Medulla oblongata (tissue), 1 donor: Measurements from ENCODE around the gene CCDC187.

Experiments used
- DNase-seq: peaks from one replicate; pipeline ENCODE4 v3.0.0-alpha.2; 2015; ENCODE audit errors: extremely low spot score

CCDC187 gene

GRCh38 chr9:136297016-136297691 is 6.7 kb downstream of the CCDC187 start:
- DNase-seq: no peak

GRCh38 chr9:136296434-136297015 is 7.4 kb downstream of the CCDC187 start:
- no peak for DNase-seq

GRCh38 chr9:136295542-136296433 is 8.1 kb downstream of the CCDC187 start:
- DNase-seq: no peak

- no peak for DNase-seq
Measured at GRCh38 chr9:136295055-136295454, 8.8 kb downstream of the CCDC187 start.

DNA sequence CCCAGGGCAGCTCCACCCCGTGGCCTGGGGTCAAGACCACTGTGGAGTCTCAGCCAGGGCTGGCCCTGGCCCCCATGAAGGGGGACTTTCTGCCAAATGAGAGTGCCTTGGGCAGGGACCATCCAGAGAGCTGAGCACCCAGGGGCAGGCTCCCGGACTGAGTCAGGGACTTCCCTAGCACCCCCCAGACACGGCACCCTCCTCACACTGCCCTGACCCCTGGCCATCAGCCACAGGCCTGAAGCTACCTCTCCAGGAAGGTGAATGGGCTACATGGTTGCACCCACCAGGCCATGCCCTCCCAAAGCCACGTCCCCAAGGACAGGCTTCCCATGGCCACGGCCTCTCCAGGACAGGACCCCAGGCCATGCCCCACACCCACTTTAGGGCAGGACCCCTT is 9.5 kb downstream of the CCDC187 start:
- no peak for DNase-seq

DNA sequence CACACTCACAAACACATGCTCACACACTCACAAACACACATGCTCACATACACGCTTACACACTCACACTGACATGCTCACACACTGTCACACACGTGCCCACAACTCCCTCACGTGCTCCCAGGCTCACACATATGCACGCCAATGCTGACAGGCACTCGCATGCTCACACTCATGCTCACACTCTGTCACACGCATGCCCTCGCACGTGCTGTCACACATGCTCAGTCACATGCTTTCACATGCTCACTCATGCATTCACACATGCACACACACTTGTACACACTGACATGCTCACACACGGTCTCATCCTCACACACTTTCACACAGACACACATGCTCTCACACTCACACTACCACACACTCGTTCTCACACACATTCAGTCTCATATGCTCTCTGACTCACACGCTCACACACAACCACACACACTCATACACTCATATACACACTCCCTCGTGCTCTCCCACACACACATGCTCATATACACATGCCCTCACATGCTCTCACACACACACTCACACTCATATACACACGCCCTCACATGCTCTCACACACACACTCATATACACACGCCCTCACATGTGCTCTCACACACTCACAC is 10.3 kb downstream of the CCDC187 start:
- no peak for DNase-seq

DNA sequence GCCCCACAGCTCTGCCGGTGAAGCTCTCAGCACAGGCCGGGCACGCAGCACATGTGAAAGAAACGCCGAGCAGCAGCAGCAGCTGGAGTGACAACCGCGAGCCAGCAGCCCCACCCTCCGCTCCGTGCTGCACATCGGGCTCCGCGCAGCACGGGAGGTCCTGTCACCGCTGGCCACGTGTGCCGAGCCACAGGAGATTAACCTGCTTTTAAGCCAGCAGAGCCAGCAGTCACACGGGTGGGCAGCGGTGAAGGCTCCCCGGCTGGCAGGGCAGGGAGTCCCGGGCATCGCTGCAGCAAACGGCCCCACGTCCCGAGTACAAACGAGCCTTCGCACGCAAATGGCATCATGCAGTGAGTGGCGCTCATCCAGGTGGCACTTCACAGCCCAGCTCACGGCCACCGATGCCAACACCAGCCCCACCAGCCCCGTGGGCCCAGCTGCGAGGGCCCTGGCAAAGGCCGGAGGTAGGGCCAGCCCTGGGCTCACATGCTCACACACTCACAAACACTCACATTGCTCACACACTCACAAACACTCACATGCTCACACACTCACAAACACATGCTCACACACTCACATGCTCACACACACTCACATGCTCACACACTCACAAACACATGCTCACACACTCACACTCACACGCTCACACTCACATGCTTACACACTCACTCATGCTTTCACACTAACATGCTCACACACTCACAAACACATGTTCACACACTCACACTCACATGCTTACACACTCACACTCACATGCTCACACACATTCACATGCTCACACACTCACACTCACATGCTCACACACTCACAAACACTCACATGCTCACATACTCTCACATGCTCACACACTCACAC is 11.1 kb downstream of the CCDC187 start:
- no peak for DNase-seq

DNA sequence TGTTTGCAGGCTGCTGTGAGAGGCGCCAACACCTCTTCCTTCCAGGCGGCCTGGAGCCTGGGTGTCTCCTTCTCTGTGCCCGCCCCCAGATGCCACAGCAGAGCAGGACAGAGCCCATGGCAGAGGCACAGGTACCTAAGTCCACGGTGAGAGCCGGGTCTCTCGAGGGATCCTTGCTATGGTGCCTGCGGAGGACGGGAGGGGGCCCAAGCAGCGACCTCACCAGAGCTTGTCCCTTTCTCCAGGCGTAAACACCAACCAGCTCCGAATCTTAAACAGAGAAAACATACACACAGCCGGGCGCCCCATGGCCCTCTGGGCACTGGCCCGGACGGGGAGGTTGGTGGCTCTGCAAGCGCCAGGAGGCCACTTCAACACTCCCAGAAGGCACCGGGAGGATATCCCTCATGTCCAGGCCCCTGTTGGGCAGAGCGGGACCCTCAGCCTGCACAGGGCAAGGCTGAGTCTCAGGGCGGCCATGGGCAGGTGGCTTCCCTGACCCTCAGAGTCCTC is 11.8 kb downstream of the CCDC187 start:
- no peak for DNase-seq

GRCh38 chr9:136291306-136292025 is 12.4 kb downstream of the CCDC187 start:
- no peak for DNase-seq

DNA sequence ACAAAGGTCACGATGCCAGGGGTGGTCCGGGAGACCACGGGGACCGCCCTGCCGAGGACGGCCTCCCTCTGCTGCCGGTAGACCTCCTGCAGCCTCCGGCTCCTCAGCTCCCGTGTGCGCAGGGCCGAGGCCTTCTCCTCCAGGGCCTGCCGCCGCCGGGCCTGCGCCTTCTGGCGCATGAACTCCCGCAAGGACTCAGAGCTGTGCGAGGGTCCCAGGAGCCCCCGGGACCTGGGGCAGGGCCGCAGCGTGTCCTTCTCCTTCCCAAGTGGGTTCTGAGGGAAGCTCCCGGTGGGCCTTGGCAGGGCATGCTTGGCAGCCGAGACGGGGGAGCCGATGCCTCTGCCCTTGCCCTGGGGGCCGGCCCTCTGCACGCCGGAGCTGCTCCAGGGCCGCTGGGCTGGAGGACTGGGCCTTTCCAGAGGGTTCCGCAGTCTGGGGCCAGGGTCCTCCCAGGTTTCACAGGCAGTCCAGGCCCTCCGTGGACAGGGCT is 13.3 kb downstream of the CCDC187 start:
- no peak for DNase-seq

DNA sequence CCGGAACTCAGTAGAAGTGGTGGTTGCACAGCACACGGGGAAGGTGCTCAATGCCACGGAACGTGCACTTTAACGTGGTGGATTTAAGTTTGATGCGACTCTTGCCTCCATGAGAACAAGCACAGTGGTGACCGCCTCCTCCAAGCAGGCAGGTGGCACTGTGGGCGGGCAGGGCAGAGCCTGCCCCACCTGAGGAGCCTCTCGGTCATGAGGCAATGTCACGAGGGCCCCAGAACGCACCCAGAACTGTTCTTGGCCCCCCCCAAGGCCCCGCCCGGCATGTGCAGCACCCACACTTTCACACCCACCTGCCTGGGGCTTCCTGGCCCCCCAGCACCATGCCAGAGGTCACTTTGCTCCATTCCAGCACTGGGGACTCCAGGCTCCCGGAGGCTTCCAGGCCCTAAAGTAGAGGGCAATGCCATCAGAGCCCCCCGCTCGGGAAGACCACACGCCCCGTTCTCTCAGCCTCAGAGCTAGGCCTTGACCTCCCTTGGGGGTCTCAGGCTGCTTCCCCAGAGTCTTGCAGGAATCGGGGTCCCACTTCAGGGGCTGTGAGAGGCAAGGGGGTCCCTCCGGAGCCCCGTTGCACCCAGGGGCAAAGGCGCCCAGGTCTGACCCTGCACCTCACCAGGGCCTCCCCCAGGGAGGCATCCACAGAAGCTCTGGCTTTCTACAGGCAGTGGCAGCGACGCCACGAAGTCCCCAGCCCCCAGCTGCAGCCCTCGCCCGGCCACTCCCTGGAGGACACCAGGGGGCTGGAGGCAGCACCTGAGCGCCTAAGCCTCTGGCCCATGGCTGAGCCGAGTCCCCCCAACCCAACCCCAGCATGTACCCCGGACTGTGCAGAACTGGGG is 14.0 kb downstream of the CCDC187 start:
- no peak for DNase-seq

DNA sequence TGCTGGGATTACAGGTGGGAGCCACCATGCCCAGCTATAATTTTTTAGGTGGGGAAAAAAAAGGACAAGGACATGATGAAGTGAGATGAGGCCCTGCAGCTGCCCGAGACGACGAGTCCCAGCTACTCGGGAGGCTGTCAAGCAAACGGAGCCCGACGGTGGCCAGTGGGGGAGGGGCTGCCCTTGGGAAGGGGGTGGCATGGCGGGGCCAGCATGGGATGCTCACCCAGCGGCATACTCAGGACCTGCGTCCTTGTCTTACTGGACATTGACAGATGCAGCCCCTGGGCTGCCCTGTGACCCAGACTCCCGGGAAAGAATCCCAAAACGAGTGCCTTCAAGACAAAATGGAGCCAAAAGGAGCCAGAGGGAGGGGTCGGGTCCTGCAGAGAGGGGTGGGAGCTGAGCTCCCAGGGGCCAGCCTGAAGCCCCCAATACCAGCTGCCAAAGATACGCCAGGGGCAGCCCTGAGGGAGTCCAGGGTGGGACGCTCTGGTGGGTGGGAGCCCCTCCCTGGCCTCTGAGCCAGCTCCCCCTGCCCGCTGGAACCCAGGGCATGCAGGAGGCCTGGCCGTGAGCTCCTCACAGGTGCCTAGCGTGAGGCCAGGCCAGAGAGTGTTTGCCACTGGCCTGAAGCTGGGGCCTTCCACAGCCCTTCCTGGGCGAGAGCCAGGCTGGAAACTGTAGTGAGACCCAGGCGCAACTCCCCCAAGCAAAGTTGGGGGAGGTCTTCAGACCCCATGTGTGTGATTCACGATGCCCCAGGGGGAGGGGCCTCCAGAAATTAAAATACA is 15.7 kb downstream of the CCDC187 start:
- DNase-seq: no peak

DNA sequence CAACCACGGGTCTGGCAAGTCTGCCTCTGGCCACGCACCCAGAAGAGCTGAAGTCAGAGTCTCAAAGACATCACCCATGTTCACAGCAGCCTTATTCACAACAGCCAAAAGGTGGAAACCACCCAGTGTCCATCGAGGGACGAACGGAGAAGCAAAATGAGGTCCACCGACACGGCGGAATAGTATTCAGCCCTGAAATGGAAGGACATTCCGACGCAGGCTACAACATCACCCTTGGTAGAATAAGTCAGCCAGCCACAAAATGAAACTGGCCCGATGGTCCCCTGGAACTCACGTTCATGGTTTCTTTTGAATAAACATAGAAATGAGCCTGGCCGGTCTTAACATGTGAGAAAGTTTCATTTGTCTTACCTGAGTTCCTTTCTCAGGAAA is 16.9 kb downstream of the CCDC187 start:
- DNase-seq: no peak

- no peak for DNase-seq
Measured at GRCh38 chr9:136286359-136286986, 17.4 kb downstream of the CCDC187 start.

DNA sequence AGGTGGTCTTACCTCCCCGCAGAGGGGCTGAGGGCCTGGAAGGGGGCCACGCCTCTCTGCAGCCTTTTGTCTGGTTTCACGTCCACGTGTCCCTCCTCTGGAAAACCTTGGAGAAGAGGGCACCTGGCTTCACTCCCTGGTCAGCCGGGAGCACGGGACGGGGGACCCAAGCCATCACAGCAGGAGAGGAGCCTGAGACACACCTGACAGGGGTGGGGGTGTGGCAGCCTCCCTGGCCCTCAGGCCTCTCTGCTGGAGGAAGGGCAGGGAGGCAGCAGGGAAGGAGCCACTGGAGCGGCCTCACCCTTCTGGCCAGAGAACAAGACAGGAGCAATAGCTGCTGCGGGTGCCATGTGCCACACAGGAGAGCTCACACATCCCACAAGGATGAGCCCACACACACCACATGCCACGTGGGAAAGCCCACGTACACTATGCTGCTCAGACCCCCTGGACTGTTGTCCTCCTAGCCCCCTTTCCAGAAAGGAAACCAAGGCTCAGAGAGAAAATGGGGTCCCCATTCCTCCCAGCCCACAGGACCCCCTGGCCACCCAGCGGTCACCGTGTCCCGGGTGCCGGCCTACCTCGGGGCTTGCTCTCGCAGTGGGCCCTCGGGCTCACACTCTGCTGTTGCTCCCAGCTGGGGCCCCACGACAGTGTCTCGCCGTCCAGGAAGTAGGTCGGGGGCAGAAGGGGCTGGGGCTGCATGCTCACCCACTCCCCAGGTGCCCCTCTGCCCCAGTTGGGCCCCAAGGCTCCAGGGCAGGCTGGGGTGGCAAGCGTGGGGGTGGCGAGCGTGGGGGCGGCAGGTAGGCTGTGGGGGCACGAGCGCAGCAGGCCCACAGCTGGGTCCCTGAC is 18.2 kb downstream of the CCDC187 start:
- no peak for DNase-seq

DNA sequence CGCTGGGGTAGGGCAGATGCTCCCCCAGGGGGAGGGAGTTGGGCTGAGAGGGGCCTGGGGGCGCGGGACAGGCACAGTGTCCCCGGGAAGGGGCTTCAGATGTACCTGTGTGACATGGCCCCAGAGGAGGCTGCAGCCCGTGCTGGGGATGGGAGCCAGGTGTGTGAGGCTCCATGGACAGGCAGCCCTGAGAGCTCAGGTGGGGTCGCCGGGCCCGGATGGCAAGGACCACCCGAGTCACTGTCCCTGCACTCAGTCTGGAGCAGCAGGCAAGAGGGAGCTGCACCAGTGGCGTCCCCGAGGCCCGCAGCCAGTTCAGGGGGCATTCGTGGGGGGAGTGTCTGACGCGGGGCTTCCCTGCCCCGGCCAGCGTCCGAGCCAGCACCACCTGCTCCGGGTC is 18.9 kb downstream of the CCDC187 start:
- DNase-seq: no peak

DNA sequence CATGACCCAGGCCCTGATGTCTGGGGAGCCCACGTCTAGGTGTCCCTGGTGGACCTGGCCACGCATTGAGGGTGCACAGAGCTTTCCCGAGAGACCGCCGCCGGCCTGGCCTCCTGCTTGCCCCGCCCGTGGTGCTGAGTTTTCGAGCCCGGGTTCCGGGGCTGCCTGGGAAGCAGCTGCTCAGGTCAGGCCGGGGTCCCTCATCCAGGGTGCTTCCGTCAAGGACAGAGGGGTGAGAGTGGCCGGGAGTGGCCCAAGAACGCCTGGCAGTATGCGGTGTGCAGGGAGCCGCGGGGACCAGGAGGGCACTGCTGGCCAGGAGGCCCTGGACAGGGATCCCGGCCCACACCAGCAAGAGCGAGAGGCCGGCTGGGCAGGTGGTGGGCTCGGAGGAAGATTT is 19.6 kb downstream of the CCDC187 start:
- DNase-seq: no peak
